GM19397 (cell line): ENCODE measurements around the gene RGS7.
"Not testable (repeated sequence)": the region's sequence is repeated elsewhere in the genome, so short reads cannot be mapped to it uniquely, and the experiment has no call there.

Experiments
- ATAC-seq: cut with Tn5 transposase; IDR thresholded peaks from one replicate; pipeline ENCODE4 v1.9.1; 2021; ENCODE audit warnings: mild to moderate bottlenecking, moderate library complexity; ENCODE audit not compliant: unreplicated experiment

The RGS7 gene

DNA sequence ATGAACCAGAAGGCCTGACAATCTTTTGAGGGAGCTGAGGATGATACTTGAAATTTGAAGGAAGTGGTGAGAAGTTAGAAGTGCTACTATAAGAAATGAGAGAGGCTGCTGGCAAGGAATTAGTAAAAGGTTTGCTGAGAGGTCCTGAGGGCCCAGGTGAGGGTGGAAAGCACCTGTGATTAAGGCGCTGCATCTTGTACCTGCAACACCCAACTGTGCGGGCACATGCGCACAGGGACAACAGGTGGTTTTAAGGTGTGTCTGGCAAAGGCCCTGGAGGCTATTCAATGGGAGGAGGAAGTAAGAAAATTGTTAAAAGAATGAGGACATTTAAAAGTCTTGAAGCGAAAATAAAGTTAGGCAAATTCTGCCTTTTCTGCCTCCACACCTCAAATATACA lies 349.3 kb downstream of the RGS7 start:
- ATAC-seq: no peak

GRCh38 chr1:240999826-241000225 lies 357.2 kb downstream of the RGS7 start:
- no peak for ATAC-seq

DNA sequence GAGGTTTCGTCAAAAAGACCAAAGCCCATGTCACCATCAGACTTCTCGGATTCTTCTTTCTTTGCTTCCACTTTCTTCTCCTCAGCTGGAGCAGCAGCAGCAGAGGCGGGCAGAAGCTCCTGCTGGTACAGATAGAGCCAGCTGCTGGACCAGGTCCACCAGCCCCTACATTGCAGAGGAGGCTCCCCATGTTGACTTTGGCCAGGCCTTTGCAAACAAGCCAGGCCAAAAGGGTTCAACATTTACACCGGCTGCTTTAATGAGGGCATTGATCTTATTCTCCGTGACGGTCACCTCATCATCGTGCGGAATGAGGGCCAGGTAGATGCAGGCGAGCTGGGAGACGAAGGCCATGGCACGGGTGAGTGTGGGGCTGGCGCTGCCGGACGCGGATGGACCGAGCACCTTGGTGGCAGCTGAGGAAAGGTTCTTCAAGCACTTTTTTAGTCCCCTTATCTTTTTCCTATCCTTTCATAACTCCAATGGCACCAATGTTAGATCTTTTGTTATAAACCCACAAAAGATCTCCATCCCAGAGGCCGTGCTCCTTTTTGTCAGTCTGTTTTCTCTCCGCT lies 358.5 kb downstream of the RGS7 start:
- ATAC-seq: no peak

DNA sequence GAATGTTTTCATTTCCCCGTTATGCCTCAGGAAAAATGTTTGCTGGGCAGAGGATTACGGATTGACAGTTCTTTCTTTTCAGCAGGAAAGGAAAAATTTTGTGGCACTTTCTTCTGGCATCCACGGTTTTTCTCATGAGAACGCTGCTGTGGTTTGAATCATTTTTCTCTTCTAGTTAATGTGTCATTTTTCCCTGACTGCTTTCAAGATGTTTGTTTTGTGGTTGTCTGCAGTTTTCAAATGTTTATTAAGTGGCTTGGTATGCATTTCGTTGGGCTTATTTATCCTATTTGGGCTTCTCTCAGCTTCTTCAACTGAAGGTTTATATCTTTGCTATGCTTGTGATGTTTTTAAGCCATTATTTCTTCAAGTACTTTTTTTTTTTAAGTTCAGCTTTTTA lies 359.0 kb downstream of the RGS7 start:
- ATAC-seq: no peak

DNA sequence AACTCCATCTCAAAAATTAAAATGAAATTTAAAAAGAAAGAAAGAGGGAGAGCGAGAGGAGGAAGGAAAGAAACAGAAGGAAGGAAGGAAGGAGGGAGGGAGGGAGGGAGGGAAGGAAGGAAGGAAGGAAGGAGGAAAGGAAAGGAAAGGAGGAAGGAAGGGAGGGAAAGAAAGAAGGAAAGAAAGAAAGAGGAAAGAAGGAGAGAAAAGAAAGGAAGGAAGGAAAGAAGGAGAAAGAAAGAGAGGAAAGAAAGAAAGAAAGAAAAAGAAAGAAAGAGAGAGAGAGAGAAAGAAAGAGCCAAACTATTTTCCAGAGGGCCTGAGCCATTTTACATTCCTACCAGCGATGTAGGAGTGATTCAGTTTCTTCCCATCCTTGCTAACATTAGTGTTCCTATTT lies 364.0 kb downstream of the RGS7 start:
- no peak for ATAC-seq

DNA sequence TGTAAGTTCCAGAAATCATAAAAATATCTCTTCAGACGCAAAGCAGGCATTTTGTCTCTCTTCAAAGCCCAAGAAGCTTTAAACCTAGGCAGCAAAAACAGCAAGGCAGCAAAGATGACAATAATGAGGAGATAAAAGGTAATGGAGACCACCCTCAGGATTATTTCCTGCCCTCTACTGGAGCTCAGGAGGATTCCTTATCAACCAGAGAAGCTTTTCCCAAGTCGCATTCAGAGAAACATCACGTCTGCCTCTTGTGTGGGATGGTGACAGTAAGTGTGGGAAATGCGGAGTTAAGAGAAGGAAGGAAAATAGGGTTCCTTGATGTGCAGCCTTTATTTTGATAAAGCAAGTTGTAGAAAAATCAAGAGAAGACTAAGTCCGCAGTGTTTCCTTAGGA lies 365.8 kb downstream of the RGS7 start:
- ATAC-seq: no peak

- ATAC-seq: no peak
Observed at GRCh38 chr1:240987928-240988327, 369.1 kb downstream of the RGS7 start.

- ATAC-seq: no peak
Observed at GRCh38 chr1:240985081-240985480, 371.9 kb downstream of the RGS7 start.

GRCh38 chr1:240980342-240980741 lies 376.7 kb downstream of the RGS7 start:
- no peak for ATAC-seq

- no peak for ATAC-seq
Observed at GRCh38 chr1:240976685-240977084, 380.3 kb downstream of the RGS7 start.

DNA sequence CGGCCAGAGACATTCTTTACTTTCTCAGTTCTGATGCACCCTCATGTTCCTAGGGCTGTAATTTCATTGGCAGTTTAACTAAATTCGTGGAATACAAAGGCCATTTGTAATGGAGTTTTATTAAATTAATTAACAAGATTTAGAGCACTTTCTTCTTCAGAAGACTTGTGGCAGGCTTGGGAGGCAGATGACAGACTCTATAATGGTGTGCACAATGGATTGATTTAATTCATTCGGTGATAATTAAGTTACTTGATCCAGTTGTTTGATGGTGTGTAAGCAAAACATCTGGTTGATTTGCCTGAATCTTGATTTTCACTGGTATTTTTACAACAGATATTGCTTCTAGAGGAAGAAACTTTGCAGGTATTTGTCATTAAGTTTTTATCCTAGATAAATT lies 383.1 kb downstream of the RGS7 start:
- ATAC-seq: no peak

DNA sequence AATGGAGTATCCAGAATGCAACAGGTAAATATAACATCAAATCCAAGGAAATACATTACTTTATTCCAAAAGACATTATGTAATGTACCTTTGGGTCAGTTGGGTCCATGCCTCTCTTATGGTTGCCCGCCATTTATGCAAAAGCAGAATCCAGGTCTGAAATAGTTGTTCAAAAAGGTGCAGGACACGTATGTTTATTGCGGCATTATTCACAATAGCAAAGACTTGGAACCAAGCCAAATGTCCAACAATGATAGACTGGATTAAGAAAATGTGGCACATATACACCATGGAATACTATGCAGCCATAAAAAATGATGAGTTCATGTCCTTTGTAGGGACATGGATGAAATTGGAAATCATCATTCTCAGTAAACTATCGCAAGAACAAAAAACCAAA lies 384.9 kb downstream of the RGS7 start:
- not testable (repeated sequence) for ATAC-seq

GRCh38 chr1:240970253-240970652 lies 386.8 kb downstream of the RGS7 start:
- no peak for ATAC-seq

GRCh38 chr1:240968864-240969263 lies 388.1 kb downstream of the RGS7 start:
- no peak for ATAC-seq

GRCh38 chr1:240967070-240967724 lies 389.8 kb downstream of the RGS7 start:
- no peak for ATAC-seq

DNA sequence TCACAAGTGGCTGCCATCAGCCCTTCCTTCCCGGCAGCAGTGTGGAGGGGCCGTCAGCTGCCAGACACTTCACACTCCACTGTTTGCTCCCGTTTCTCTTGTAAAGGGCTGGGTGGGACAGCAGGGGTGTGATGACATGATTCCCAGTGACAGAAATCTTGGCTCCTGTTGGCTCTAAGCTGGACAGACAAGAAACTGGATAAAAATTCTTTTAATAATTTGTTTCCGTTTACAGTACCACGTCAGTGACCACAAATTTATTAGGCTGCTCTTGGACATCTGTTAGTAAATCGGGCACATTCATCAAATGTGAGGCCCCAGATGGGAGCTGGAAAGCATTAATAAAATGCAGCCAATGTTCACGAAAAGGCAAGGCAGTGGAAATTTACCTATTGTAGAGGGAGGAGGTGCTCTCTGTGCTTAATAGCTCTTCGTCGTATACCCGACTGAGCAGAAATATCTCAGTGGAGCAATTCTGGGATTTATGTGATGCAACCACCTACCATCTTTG lies 391.4 kb downstream of the RGS7 start:
- no peak for ATAC-seq

- no peak for ATAC-seq
Observed at GRCh38 chr1:240962086-240962485, 394.9 kb downstream of the RGS7 start.

DNA sequence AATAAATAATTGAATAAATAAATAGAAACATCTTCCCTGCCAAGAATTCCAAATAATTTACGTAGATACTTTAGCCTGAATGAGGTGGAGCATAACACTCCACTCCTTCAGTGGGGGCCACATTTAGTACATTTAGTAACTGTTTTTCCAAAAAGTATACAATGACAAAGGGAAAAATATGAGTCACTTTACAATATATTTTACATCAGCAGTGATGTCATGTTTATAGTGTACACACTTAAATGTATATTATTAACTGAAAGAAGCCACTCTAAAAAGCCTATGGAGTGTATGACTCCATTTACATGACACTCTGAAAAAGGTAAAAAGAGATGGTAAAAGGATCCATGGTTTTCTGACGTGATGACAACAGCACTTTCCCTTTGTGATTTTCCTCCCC lies 400.6 kb downstream of the RGS7 start:
- no peak for ATAC-seq

GRCh38 chr1:240956020-240956419 lies 401.0 kb downstream of the RGS7 start:
- ATAC-seq: no peak

GRCh38 chr1:240947438-240948224 lies 409.4 kb downstream of the RGS7 start:
- no peak for ATAC-seq

DNA sequence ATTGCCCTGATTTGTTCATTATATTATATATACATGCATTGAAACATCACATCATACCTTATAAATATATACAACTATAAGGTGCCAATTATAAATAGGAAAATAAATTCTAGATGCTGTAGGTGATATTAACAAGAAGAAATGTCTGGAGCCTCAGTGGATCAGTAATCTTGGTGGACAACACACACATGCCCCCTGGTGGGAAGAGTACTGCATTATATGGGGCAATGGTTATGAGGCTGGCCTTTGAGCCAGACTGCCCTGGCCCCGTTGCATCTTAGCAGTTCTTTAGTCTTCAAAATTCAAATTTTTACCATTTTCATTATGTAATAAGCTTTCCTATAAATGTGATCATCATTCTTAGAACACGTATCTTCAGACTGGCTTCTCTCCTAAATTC lies 410.1 kb downstream of the RGS7 start:
- ATAC-seq: no peak

GRCh38 chr1:240942901-240943300 lies 414.1 kb downstream of the RGS7 start:
- ATAC-seq: no peak
